Left lung (tissue), 10 donors: ENCODE data around the gene PNKP. TPM values are rescaled to one million over a fixed set of nuclear protein-coding genes. Genes with fewer than 3 reads are reported as not detected.

Source experiments
- ATAC-seq: fragments of 200-7000 bp; cut with Tn5 transposase; one replicate; pipeline ENCODE4 v1.9.1; 2020; ENCODE audit warnings: moderate library complexity
- DNase-seq, 4 donors: peaks; one replicate each; pipeline ENCODE4 v3.0.0-alpha.2; 2013 to 2020
- H3K27ac ChIP-seq, 2 donors: fragments of 200-600 bp; sonication (generic) in 1 of 2; one replicate each; pipeline versions ENCODE4 v1.5.0 to v1.8.0; 2020 to 2021
- H3K27me3 ChIP-seq, 2 donors: fragments of 200-600 bp; sonication (generic) in 1 of 2; one replicate each; pipeline versions ENCODE4 v1.5.0 to v1.8.0; 2020 to 2021
- H3K36me3 ChIP-seq, 2 donors: fragments of 200-600 bp; sonication (generic) in 1 of 2; one replicate each; pipeline versions ENCODE4 v1.5.0 to v1.8.0; 2020 to 2021
- H3K4me1 ChIP-seq, 2 donors: fragments of 200-600 bp; one replicate each; pipeline ENCODE4 v1.8.0; 2021
- H3K4me3 ChIP-seq, 2 donors: fragments of 200-600 bp; sonication (generic) in 1 of 2; one replicate each; pipeline versions ENCODE4 v1.5.0 to v1.8.0; 2020 to 2021; ENCODE audit warnings: mild to moderate bottlenecking in 1 of 2
- H3K9me3 ChIP-seq, 2 donors: fragments of 200-600 bp; sonication (generic) in 1 of 2; one replicate each; pipeline versions ENCODE4 v1.5.0 to v1.8.0; 2020 to 2021
- CTCF ChIP-seq, 2 donors: fragments of 200-600 bp; sonication (generic) in 1 of 2; IDR thresholded peaks; one replicate each; pipeline versions ENCODE4 v1.5.0 to v1.8.0; 2021; ENCODE audit warnings: antibody characterized with exemption in 2 of 2
- intact Hi-C, 2 donors: fragments of 100-400 bp; cut with DNase I; formaldehyde crosslinking; loops; one replicate each; pipeline versions ENCODE4 v1.11.2 to v1.14.2; 2022
- polyA plus RNA-seq, 6 donors: library from polyadenylated mRNA; unstranded; fragments of 120-200 nt; gene quantifications; one replicate each; pipeline ENCODE4 v1.2.1, GENCODE V29; 2013; ENCODE audit not compliant: insufficient read length in 6 of 6
- total RNA-seq, 2 donors: library from RNA; stranded (reverse); fragmentation: NEBNext Ultra II Directional; extraction: Animal tissue kit (Norgen Biotek cat#: 25700); gene quantifications; one replicate each; pipeline ENCODE4 v1.2.1, GENCODE V29; 2021
- donor health status: DM: no; HTN: yes; CAD: no.
- donor health status: DM: no; HTN: no; CAD: no.

Gene PNKP
- total and polyA plus RNA-seq, 8 donors = 56.8 to 89.5 (median 66.3) TPM

GRCh38 chr19:49890349-49891311 is 23.3 kb upstream of the PNKP start:
- TF ChIP-seq CTCF (IDR thresholded peaks at IDR 0.05) = peak in 1 of 2 donors; percentile 3
- peak overlapping the region; percentile 11 to 36 for H3K4me3 ChIP-seq
- DNase-seq = peak in 1 of 4 donors; percentile 84

DNA sequence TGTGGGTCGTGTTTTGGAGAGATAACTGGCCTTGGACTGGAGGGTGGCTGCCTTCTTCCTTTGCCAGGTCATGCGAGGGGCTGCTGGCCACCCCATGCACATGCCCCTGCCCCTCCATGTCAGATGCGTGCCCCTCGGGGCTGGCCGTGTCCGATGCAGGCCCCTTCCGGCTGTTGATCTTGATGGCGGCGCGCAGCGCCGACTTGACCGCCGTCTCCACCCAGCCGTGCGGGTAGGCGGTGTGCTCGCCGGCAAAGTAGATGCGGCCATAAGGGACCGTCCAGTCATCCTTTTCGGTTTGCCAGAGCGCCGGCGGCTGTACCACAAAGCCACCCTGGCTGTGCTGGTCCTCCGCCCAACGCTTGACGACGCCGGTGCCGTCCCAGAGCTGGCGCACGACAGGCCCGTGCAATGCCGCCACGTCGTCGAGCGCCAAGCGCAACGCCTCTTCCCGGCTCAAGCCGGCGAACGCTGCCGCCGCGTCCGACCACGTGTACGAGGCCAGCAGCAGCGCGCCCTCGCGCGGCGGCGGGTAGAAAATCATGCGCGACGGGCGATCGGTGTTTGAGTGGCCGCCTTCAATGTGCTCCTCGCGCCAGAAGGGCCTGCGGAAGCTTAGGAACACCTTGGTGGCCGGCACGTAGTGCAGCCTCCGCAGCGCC is 22.4 kb upstream of the PNKP start:
- Histone ChIP-seq H3K36me3 (peaks cover 0 to 34% of the 10 kb centered on the region in 2 donors), H3K4me1 (peaks cover 0 to 12% of the 10 kb centered on the region in 2 donors), H3K27ac (no peak overlapping the region), H3K9me3 (no peaks in the 10 kb centered on the region), H3K27me3 (peaks cover 0 to 12% of the 10 kb centered on the region in 2 donors), H3K4me3 (peak overlapping the region; percentile 11 to 36)
- TF ChIP-seq CTCF (IDR thresholded peaks at IDR 0.05) = peak; percentile 66 to 75
- intact Hi-C loops = no loop called here
- ATAC-seq = peak; percentile 86
- peak; percentile 54 to 95 (median 80) for DNase-seq

More at GRCh38 chr19:49890349-49891311, 23.3 kb upstream of the PNKP start:
- Histone ChIP-seq H3K27ac (no peak overlapping the region), H3K4me1 (peaks cover 0 to 12% of the 10 kb centered on the region in 2 donors), H3K9me3 (no peaks in the 10 kb centered on the region), H3K36me3 (peaks cover 0 to 26% of the 10 kb centered on the region in 2 donors), H3K27me3 (peaks cover 0 to 12% of the 10 kb centered on the region in 2 donors)
- intact Hi-C loops = no loop called here
- ATAC-seq = peak; percentile 83

DNA sequence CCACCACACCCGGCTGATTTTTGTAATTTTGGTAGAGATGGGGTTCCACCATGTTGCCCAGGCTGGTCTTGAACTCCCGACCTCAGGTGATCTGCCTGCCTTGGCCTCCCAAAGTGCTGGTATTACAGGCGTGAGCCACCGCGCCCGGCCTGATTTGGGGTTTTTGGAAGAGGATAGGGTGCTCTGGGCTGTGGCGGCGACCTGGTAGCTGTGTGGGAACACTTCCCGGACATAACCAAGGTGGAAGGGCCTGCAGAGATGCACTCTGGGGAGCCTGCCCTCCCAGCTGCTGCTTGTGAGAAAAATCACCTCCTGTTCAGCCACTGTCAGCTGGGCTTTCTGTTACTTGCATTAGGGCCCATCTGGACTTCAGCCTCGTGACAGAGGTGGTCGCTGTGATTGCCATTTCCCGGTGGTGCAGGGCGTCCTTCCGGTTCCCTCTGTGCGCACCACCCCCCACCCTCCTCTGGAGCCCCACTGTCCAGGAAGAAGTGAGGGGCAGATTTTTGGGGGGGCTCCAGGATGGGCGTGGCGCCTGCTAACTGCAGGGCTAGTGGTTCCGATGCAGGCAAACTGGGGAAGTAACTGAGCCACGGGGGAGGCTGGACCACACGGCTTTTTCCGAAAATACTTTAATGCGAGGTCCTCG is 21.8 kb upstream of the PNKP start:
- intact Hi-C loops = no loop called here
- peaks cover 0 to 41% of the 10 kb centered on the region in 2 donors for H3K36me3 ChIP-seq
- peaks cover 0 to 12% of the 10 kb centered on the region in 2 donors for H3K27me3 ChIP-seq
- H3K9me3 ChIP-seq = no peaks in the 10 kb centered on the region
- H3K4me1 ChIP-seq = peaks cover 0 to 12% of the 10 kb centered on the region in 2 donors
- no peak overlapping the region for H3K27ac ChIP-seq
- DNase-seq = no peak
- no peak for ATAC-seq
- H3K4me3 ChIP-seq = no peak overlapping the region
- no peak for TF ChIP-seq CTCF (IDR thresholded peaks at IDR 0.05)

GRCh38 chr19:49888510-49888824 is 21.1 kb upstream of the PNKP start:
- H3K4me3 ChIP-seq = no peak overlapping the region
- ATAC-seq (no peak), DNase-seq (no peak)
- intact Hi-C loops = no loop called here
- H3K27ac ChIP-seq = no peak overlapping the region
- TF ChIP-seq CTCF (IDR thresholded peaks at IDR 0.05) = no peak
- peaks cover 0 to 12% of the 10 kb centered on the region in 2 donors for H3K4me1 ChIP-seq
- H3K27me3 ChIP-seq = peaks cover 0 to 12% of the 10 kb centered on the region in 2 donors
- peaks cover 0 to 48% of the 10 kb centered on the region in 2 donors for H3K36me3 ChIP-seq
- no peaks in the 10 kb centered on the region for H3K9me3 ChIP-seq
